ENCODE measurements around the gene HMMR.
"Not testable (repeated sequence)": the region's sequence is repeated elsewhere in the genome, so short reads cannot be mapped to it uniquely, and the experiment has no call there.

HMMR gene

GRCh38 chr5:163447191-163447590, 13.2 kb upstream of the HMMR start:
- no peak for DNase-seq (ENCODE audit: low read depth, low spot score)
- in situ Hi-C loops (cut with HindIII; ENCODE audit: low sequenced_read_pairs), result no loop called here
- H3K4me3 ChIP-seq (ENCODE audit: low read depth, low read length), result no peak overlapping the region
- no peak for TF ChIP-seq CTCF (IDR thresholded peaks at IDR 0.05; ENCODE audit: low read depth, low read length)

DNA sequence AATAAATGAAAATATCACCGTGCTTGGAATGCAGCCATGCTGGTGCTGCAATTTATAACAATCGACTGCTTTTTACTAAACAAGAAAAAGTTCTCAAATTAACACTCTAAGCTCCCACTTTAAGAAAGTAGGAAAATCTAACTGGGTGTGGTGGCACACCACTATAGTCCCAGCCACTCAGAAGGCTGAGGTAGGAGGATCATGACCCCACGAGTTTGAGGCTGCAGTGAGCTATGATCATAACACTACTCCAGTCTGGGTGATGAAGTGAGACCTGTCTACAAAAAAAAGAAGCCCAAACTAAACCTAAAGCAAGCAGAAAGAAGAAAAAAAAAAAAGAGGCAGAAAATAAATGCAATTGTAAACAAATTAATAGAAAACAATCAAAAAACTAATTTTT, 12.6 kb upstream of the HMMR start:
- no peak for TF ChIP-seq CTCF (IDR thresholded peaks at IDR 0.05; ENCODE audit: low read depth, low read length)
- in situ Hi-C loops (cut with HindIII; ENCODE audit: low sequenced_read_pairs), result no loop called here
- DNase-seq (ENCODE audit: low read depth, low spot score), result no peak
- H3K4me3 ChIP-seq (ENCODE audit: low read depth, low read length), result no peak overlapping the region

DNA sequence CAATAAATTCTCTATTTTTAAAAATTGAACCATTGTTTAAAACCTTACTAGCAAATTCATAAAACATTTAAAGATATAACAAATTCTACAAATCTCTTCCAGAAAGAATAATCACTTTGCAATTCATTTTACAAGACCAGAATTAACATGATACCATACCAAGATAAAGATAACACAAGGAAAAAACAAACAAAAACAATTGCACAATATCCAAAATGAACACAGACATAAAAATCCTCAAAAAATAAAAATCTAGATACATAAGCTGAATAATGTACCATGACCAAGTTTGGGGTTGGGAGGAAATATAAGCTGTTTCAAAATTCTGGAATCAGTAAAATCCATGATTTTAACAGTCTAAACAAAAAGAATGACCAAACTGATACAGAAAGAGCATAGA, 11.9 kb upstream of the HMMR start:
- no peak for TF ChIP-seq CTCF (IDR thresholded peaks at IDR 0.05; ENCODE audit: low read depth, low read length)
- no peak overlapping the region for H3K4me3 ChIP-seq (ENCODE audit: low read depth, low read length)
- no peak for DNase-seq (ENCODE audit: low read depth, low spot score)
- in situ Hi-C loops (cut with HindIII; ENCODE audit: low sequenced_read_pairs), result no loop called here

GRCh38 chr5:163451489-163451888, 8.9 kb upstream of the HMMR start:
- no peak overlapping the region for H3K4me3 ChIP-seq (ENCODE audit: low read depth, low read length)
- in situ Hi-C loops (cut with HindIII; ENCODE audit: low sequenced_read_pairs), result no loop called here
- DNase-seq (ENCODE audit: low read depth, low spot score), result no peak
- TF ChIP-seq CTCF (IDR thresholded peaks at IDR 0.05; ENCODE audit: low read depth, low read length), result no peak

DNA sequence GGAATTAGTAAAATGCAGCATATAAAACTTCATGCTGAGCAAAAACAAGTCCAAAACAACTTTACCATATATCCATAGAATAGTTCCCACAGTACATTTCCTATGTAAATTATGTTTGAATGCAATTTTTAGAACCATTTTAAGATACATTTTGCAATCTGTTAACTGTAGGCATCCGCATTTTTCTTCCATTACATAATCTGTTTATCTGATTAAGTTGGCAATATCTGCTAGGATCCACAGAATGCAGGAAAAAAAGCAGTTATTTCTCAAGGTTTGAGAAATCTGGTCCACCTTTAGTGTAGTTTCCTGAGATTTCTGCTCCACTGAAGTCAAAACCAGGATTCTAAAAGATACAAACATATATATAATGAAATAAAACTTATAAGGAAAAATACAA, 6.7 kb upstream of the HMMR start:
- DNase-seq (ENCODE audit: low read depth, low spot score), result no peak
- no peak overlapping the region for H3K4me3 ChIP-seq (ENCODE audit: low read depth, low read length)
- in situ Hi-C loops (cut with HindIII; ENCODE audit: low sequenced_read_pairs), result no loop called here
- TF ChIP-seq CTCF (IDR thresholded peaks at IDR 0.05; ENCODE audit: low read depth, low read length), result no peak

- in situ Hi-C loops (cut with HindIII; ENCODE audit: low sequenced_read_pairs); DNase-seq (ENCODE audit: low read depth, low spot score); H3K4me3 ChIP-seq (ENCODE audit: low read depth, low read length): not testable (repeated sequence)
Measured at GRCh38 chr5:163455406-163455805, 5.0 kb upstream of the HMMR start.

GRCh38 chr5:163456029-163456589, 4.3 kb upstream of the HMMR start:
- no peak for TF ChIP-seq CTCF (IDR thresholded peaks at IDR 0.05; ENCODE audit: low read depth, low read length)
- in situ Hi-C loops (cut with HindIII; ENCODE audit: low sequenced_read_pairs), result no loop called here
- H3K4me3 ChIP-seq (ENCODE audit: low read depth, low read length), result no peak overlapping the region
- DNase-seq (ENCODE audit: low read depth, low spot score), result no peak

All from astrocyte of the spinal cord (primary cell).